Epithelial cell of proximal tubule (primary cell): Measurements from ENCODE around the gene CASP8AP2. TPM values are rescaled to one million over a fixed set of nuclear protein-coding genes. Genes with fewer than 3 reads are reported as not detected.
"Not testable (repeated sequence)": the region's sequence is repeated elsewhere in the genome, so short reads cannot be mapped to it uniquely, and the experiment has no call there.

ENCODE experiments used
- DNase-seq: peaks from one replicate; pipeline ENCODE4 v3.0.0-alpha.2; 2011; ENCODE audit warnings: low read depth
- H3K4me3 ChIP-seq: 2 replicates; pipeline ENCODE4 v1.5.1; 2011; ENCODE audit warnings: low read depth, mild to moderate bottlenecking, low read length
- CTCF ChIP-seq: conservative IDR thresholded peaks from 2 replicates; pipeline ENCODE4 v1.5.1; 2012; ENCODE audit warnings: low read depth, mild to moderate bottlenecking, low read length
- total RNA-seq: library from RNA; depleted of rRNA; stranded (reverse); fragments of >200 nt; gene quantifications from 2 replicates; pipeline ENCODE4 v1.2.3, GENCODE V29; 2015

Gene CASP8AP2
- total RNA-seq, 1 donor from 2014 or later, result 12.5 TPM

- no peak overlapping the region for H3K4me3 ChIP-seq
- no peak for TF ChIP-seq CTCF
- no peak for DNase-seq
Measured at GRCh38 chr6:89836639-89837222, 7.1 kb downstream of the CASP8AP2 start.

- no peak for TF ChIP-seq CTCF
- DNase-seq, result no peak
- H3K4me3 ChIP-seq, result no peak overlapping the region
Measured at GRCh38 chr6:89840538-89840937, 10.9 kb downstream of the CASP8AP2 start.

DNA sequence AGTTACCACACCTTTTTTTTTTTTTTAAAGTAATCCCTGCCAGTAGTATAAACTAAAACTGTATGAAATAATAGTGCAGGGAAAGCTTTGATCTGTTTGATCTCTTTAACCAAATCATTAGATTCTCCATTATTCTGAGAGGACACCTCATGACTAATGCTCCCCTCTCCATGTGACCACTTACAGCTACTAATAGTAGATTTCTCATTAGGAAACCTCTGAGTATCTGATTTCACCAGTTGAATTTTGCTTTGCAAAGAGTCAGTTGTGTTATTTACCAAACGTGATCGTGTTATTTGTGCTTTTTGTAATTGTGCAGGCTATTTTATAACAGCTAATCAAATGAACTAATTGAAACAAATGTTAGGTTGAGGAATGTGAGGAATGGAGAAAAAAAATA lies 12.5 kb downstream of the CASP8AP2 start:
- H3K4me3 ChIP-seq, result no peak overlapping the region
- DNase-seq, result no peak
- TF ChIP-seq CTCF, result no peak

DNA sequence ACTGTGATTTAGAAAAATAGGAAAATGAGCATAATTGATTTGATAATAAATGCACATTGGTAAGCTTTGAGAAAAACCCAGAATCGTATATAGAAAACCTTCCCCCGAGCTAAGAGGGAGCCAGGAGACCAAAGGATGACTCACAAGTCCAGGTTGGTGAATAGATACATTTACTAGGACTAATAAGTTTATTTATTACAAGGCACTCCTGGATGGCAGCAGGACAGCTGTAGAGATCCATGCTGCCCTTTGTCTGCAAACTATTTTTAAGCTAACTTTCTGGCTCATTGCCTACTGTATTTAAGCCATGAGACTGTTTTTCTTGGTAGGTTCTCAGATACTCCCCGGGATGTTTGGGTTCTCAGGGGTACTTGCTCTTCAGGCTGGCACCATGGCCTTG lies 13.4 kb downstream of the CASP8AP2 start:
- no peak for DNase-seq
- no peak for TF ChIP-seq CTCF
- H3K4me3 ChIP-seq, result no peak overlapping the region

DNA sequence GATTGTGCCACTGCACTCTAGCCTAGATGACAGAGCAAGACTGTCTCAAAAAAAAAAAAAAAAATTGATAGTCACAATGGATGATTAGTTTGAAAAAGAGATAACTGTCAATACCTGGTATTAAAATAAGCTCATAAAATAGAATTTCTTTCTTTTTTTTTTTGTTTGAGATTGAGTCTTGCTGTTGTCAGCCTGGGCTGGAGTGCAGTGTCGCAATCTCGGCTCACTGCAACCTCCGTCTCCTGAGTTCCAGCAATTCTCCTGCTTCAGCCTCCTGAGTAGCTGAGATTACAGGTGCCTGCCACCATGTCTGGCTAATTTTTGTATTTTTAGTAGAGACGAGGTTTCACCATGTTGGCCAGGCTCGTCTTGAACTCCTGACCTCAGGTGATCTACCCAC lies 17.8 kb downstream of the CASP8AP2 start:
- not testable (repeated sequence) for DNase-seq, H3K4me3 ChIP-seq

- no peak for TF ChIP-seq CTCF
- DNase-seq, result no peak
- H3K4me3 ChIP-seq, result no peak overlapping the region
Measured at GRCh38 chr6:89853068-89853467, 23.4 kb downstream of the CASP8AP2 start.

DNA sequence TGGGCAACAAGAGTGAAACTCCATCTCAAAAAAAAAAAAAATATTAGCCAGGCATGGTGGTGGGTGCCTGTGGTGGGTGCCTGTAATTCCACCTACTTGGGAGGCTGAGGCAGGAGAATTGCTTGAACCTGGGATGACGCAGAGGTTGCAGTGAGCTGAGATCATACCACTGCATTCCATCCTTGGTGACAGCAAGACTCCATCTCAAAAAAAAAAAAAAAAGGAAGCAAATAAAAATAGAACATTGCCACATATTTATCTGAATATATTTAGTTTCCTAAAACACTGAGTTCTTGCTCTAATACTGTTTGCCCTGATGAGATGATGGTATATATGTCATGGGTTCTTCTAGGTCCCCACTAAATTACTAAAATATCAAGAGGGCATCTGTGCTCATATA lies 28.4 kb downstream of the CASP8AP2 start:
- H3K4me3 ChIP-seq, result no peak overlapping the region
- DNase-seq, result no peak
- TF ChIP-seq CTCF, result no peak
